Activated CD4-positive, CD25-positive, alpha-beta regulatory T cell treated with anti-CD3 and anti-CD28 coated beads, Interleukin-2, amount 50 U/mL, for 16 hours (primary cell): ENCODE results near the gene C5orf63.
"Not testable (repeated sequence)": the region's sequence is repeated elsewhere in the genome, so short reads cannot be mapped to it uniquely, and the experiment has no call there.

ENCODE experiments used
- DNase-seq: peaks from one replicate; pipeline ENCODE4 v3.0.0-alpha.2; 2020; ENCODE audit warnings: low read depth, low spot score

C5orf63 gene

DNA sequence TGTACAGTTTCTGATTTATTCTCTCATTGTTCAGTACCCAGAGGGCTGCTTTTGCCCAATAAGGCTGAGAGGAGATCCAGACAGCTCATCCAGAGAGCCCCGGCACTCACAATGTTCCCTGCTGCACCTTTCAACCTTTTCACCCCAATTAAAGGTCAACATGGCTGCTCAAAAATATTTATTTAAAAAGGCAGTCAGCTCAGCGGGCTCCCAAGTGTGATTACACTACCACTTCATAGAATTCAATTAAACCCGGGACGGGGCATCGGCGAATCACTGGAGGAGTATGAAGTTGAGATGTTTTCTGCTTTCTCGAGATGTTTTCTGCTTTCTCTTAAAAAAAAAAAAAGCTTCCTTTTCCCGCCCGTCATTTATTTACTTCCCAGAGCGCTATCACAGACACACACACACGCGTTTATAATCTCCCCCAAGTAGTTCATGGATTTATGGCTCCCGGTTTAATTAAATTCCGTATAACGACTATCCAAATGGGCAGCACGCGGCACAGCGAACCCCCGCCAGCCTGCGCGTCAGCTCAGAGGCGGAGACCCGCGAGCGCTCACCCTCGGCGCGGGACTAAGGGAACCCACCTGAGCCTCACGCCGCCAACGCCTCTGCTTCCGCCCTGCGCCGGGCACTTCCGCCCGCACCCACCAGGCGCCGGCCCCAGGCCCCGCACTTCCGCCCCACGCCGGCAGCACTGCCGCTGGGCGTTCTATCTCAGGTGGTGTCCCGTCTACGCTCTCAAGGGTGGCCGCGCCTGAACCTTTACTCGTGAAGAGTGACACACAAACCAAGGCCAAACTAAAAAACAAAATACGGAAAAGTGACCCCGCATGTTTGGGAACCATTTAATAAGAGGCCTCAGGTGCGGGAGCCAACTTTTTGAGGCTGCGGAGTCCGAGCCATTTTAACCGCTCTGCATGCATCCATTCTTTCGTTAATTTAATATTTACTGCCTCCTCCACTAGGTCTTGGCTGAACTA is at the start of gene C5orf63:
Gene C5orf63, minus strand, starts transcription at position 642 of the 986 bp plus-strand sequence. CDS start 14,507 bp downstream, outside the sequence.
- DNase-seq: peak; percentile 31

DNA sequence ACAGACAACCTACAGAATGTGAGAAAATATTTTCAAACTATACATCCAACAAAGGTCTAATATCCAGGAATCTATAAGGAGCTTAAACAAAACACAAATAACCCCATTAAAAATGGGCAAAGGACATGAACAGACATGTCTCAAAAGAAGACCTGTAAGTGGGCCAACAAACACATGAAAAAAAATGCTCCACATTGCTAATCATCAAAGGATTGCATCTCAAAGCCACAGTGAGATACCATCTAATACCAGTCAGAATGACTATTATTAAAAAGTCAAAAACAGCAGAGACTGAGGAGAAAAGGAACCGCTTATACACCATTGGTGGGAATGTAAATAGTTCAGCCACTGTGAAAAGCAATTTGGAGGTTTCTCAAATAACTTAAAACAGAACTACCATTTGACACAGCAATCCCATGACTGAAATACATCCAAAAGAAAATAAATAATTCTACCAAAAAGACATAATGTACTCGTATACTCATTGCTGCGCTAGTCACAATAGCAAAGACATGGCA is 39.1 kb upstream of the C5orf63 start:
- no peak for DNase-seq

DNA sequence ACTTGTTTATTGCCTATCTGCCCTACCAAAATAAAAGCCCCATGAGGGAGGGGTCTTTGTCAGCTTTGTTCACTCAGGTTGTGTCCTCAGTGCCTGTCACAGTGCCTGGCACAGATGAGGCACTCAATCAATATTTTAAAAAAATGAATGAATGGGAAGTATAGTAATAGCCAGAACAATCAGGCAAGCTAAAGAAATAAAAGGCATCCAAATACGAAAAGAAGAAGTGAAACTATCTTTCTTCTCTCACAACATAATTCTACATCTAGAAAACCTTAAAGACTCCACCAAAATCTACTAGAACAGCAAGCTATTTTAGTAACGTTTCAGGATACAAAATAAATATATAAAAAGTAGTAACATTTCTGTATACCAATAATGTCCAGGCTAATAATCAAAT is 37.8 kb upstream of the C5orf63 start:
- no peak for DNase-seq

DNA sequence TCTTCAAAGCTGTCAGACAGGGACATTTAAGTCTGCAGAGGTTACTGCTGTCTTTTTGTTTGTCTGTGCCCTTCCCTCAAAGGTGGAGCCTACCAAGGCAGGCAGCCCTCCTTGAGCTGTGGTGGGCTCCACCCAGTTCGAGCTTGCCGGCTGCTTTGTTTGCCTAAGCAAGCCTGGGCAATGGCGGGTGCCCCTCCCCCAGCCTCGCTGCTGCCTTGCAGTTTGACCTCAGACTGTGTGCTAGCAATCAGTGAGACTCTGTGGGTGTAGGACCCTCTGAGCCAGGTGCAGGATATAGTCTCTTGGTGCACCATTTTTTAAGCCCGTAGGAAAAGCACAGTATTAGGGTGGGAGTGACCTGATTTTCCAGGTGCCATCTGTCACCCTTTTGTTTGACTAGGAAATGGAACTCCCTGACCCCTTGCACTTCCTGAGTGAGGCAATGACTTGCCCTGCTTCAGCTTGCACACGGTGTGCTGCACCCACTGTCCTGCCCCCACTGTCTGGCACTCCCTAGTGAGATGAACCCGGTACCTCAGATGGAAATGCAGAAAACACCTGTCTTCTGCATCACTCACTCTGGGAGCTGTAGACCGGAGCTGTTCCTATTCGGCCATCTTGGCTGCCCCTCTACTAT is 35.4 kb upstream of the C5orf63 start:
- not testable (repeated sequence) for DNase-seq

DNA sequence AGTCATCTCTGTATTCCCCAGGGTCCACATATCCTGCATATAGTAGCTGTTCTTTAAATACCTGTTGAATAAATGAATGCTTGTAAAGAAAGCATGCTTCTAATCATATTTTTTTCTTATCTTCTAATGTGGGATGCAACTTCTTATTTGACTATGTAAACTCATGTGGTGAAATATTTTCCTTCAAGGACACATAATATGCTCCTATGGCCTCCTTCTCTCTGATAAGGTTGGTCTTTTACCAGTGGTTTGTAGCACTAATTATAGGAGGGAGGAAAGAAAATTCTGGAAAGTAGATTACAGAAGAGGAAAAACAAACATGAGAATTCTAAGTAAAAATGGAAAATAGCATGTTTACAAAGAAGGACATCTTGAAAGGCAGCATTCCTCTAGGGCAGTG is 28.6 kb upstream of the C5orf63 start:
- no peak for DNase-seq

DNA sequence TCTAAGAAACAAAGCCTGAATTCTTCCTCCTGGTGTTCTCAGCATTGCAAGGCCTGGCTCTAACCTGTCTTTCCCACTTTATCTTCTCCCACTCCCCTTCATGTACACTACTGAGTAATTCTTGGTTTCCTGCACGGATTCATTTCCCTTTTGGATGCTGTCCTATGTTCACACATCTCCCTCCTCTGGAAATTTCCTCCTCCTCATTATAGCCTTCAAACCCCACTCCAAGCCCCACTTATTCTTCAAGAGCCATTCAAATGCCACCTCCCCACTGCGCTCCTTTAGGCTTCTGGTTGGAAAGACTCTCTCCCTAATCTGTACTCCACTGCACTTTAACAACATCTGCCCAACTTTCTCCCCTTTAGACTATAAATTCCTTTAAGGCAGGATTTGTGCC is 28.2 kb upstream of the C5orf63 start:
- DNase-seq: no peak

DNA sequence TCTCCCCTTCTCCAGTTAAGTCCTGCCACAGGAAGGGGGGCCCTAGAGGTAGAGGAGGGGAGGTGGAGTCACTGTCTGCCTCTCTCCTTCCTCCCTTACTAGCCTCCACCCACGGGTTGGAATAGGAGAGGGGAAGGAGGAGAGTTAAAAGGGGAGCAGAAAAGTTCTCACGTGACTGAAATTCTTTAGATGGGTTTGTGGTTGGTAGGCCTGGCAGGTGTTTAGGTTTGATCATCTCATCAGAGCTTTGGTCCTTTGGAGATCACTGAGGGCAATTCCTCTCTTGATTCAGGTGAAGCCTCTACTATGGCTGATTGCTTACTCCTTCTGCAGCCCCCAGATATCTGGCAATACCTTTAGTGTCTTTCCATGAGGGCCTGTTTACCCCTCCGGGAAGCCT is 24.9 kb upstream of the C5orf63 start:
- no peak for DNase-seq

DNA sequence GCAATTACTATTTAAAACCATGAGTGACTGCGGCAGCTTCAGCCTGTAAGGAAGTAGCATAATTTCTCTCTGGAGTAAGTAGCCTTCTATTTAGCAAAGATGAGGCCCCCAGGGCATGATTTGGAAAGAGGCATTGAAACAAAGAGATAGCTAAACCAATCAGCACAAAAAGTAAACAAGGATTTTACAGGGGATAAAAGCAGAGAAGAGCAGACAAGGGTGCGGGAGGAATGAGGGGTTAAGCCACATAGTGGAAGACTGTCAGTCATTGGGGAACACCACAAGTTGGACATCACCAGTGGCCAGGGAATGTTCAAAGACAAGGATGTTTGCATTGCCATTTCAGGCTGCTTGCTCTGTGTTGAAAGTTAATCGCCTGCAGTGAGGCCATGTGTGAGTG is 24.0 kb upstream of the C5orf63 start:
- no peak for DNase-seq

DNA sequence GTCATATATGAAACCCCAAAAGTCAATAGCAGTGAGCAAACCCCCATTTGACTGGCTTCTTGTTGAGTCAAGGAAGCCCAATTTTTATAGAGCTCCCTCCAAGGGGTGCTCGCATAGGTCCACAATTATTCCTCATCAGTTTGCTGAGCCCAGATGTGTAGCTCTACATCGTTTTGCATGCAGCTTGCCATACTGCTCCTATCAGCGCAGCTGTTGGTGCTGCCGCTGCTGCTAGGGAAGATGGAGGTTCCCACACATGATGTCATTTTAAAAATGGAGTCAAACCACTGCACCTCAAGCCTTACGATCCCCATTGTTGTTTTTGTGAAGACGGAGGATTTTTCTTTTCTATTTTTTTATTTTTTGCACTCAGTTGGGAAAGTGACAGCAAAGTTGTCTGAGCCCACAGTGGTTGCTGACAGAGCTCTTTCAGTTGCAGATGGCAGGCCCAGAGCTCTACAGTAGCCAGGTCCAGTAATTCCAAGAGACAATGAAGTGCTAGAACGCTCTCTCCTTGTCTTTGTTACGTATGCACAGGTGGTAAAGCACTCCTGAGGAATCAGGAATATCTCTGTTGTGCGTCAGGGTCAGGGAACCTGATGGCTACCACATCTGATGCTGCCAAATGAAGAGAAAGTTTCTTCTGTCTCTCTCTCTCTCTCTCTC is 23.2 kb upstream of the C5orf63 start:
- DNase-seq: no peak

DNA sequence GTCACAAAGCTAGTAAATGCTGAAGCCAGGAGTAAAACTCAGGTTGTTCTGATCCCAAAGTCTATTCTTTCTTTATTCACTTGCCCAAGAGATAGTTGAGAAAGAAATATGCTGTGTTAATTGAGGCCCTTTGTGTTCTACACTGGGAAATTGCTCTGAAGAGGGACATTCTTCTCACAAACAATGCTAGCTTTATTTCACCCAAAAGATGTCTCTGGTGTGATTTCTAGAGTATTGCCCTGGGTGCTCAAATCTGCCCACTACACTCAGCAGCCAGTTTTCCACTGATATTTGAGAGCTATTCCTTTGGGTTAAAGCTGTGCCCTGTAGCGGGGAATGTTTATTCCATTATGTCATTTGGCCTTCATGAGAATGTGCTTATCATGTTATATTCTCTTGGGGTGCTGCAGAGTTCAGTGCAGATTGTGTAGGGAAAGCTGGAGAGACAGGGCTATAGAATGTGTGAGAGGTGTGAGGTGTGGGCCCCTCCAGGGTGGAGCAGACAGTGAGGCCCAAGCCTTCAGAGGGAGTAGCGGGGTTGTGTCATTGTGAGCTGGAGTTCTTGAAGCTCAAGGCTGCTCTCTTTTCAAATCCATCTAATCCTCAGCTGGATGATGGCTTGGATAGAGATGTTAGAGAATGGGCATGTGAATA is 21.0 kb upstream of the C5orf63 start:
- no peak for DNase-seq

DNA sequence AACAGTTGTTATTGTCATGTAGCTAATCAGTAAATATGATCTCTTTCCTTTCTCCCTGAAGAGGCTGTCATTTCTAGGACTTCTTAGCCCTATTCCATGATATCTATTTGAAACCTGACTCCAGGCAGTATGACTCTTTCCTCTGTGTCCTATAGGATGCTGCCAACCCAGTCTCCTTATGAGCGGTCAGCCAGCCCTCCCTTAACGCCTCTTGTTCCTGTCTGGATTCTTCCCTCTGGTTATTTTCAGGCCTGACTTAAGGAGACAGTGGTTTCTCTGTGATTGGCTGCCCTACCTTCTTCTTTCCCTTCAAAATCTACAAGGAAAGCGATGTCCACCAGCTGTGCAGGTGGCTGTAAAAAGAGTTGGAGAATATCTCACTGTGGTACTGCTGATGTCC is 19.4 kb upstream of the C5orf63 start:
- no peak for DNase-seq

DNA sequence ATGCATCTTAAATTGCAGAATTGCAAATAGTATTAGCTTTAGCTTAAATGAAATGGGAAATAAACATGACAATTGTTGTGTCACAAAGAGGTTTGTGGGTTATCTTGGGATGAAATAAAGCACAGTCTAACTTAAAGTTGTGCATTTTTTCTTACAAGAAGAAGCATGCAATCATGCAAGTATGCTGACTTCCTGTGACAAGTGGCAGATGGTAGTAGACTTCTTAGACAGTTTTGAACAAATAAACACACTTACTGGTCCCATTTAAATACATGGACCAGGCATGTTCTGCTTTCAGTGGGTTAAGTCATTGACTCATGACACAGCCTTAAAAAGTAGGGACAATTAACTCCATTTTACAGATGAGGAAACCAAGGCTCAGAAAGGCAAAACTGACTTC is 15.9 kb upstream of the C5orf63 start:
- no peak for DNase-seq

DNA sequence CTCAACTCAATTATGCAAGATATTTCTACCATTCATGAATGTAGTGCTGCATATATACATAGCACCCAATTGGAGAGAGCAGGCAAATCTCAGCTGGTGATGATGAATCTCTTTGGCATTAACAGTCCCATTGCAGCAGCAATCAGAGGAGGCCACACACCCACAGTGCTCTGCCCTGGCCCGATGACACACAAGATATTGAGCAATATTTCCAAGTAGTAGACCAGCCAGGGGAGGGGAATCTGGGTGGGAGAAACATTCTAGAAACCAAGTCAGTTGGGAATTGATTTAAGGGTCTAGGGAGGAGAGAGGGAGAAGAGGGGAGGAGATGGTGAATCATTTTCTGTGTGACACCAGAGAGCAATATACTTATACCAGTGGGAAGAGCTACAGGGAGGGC is 14.9 kb upstream of the C5orf63 start:
- no peak for DNase-seq

DNA sequence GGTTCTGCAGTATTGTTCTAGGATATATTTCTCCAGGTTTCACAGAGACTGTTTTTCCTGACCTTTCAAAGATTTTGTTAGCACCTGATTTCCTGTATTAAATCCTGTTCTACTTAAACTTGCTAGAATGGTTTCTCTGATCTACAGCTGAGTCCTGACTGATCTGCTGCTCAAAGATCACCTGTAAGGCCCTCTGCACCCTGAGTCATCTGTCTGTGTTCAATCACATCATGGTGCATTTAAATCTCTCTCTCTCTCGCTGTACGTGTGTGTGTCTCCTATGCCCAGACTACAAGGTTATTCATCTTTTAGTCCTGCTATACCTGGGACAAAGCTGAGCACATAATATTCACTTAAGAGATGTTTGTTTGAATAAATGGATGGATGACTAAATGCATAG is 13.3 kb upstream of the C5orf63 start:
- no peak for DNase-seq

DNA sequence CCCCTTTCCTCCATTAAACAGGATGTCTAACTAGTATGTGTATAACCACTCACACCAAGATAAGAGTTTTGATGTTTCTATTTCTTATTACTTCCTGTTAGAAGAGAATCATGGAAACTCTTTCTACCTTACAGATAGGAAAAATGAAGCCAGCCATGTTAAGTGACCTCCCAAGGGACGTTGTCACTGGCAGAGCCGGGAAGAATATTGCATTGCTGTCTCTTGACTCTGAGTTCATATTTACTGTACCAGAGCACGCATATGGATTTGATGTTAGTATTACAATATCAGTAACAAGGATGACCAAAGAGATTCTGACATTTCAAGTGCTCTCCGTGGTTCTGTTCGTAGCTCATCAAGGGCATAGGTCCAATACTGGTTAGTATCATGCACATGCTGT is 12.5 kb upstream of the C5orf63 start:
- no peak for DNase-seq

DNA sequence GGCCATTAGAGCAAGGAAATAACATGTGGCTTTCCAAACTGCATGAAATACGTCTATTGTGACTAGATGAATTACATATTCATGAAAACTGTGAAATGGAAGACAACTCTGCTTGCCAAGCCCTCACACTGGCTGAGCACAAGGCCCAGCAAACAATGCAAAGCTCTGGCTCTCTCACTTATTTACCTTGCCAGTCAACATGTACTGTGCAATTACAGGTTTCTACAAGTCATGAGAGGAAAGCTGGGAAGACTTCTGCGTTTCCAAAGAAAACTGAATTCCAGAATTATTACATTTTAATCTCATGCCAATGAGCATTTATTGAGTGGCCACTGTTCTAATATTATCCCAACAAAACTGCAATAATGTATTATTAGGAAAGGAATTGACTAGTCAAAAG is 12.1 kb upstream of the C5orf63 start:
- DNase-seq: no peak

DNA sequence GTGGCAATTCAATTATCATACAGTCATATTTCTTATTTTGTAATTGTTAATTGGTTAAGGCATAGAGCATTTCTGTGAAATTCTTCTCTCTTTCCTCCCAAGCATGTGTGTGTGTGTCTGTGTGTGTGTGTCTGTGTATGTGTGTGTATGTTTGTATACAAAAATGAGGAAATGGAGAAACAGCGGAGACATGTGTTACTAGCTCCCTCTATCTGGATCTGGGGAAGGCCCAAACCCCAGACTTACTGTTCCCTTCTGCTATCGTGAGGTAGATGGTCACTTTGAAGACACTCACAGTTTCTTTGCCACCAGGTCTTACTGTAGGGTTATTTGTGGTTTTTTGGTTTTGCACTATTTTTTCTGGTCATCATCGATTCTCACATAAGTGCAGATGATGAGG is 11.4 kb upstream of the C5orf63 start:
- DNase-seq: no peak

DNA sequence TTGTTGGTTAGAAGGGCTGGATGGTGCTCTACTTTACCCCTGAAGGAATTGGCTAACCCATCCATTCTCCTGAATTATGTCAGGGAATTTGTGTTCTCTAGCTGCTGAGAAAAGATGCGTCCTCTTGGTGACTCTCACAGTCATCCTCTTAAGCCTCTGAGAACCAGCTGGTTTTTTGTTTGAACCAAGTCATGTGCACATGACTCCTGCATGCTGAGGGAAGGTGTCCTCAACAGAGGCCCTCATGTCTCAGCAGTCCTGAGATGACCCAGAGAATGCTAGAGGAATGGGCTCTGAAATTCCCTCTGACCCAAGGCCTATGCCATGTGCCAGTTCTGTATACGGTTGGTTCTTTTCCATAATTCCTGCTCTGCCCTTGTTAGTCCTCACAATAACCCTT is 10.4 kb upstream of the C5orf63 start:
- no peak for DNase-seq

DNA sequence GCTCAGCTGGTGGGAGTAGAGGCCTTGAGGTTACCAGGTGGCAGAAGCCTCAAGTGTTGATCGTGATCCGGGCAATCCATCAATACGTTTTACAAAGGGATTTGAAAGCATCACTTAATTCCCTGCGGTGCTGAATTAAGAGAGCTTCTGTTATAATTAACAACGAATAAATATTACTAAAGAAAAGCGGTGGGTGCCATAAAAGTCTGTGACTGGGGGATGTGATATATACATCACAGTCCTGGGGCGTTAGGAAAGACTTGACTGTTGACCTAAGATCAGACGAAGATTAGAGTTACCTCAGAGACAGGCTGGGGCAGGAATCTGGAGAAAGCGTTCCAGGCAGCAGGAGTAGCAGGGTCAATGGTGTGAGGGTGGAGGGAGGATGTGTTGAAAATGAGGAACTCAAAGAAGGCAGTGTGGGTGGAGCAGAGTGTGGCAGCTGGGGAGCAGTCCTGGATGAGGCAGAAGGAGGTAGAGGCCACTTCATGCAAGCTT is 6.7 kb upstream of the C5orf63 start:
- no peak for DNase-seq

DNA sequence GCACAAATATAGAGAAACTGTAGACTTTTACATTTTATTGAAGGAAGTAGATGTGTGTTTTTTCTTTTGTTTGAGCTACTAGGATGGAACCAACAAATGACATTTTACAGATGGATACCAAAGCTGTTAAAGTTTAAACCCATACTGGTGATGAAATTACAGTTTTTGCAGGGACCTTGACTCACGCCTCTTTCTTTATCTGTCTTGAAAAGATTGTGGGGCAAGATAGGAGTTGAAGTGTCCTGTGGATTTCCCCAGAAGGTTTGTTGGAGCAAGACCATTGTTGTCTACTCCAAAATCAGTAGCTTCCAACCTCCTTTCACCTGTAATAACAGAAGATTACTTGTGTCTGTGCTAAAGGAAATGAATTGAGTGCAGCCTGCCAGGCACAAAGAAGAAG is 4.1 kb upstream of the C5orf63 start:
- no peak for DNase-seq

DNA sequence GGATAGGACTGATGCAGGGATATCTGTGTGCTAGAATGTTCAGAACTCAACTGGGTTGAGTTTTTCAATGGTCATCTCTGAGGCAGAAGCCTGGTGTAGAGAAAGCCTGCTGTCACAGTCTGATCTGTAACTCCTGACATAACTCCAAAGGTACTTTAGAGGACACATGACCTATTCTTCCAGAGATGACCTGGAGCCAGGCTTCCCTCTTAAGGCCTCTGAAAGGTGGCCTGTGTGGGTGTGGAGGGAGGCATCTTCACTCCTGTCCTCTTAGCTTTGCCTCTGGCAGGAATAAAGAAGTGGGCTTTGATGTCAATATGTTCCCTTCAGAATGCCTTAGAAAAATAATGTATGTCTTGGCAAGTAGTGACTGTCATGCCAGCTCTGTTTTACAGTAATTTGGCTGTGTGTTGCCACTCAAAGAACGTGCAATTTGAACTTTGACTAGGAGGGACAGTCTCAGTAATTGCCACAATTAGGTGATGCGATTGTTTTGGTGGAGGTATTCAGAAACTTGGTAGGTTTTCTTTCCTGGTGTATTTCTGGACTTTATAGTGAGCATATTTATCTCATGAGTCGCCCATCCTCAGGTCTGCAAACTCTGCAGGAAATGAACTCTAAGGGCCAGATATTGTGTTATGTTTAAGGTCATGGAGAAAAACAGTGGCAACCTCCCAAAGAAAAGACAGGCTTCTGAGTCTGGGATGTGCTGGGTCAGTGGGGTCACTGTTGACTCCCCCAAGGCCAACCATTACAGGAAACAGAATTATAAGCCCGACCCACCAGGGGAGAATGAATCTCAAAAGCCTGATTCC is 3.2 kb upstream of the C5orf63 start:
- no peak for DNase-seq
